Body of pancreas (tissue), 4 donors: Measurements from ENCODE around the gene SHH. TPM values are rescaled to one million over a fixed set of nuclear protein-coding genes. Genes with fewer than 3 reads are reported as not detected.

Source experiments
- ATAC-seq: fragments of 150-250 bp; one replicate; pipeline ENCODE4 v1.9.1; 2016
- DNase-seq, 4 donors: peaks; one replicate each; pipeline ENCODE4 v3.0.0-alpha.2; 2019
- H3K27ac ChIP-seq, 4 donors: fragments of 200-600 bp; sonication (generic); 1 replicate in 3 of 4; 2 replicates in 1 of 4; pipeline versions ENCODE4 v1.5.1 to v1.6.1; 2016 to 2019; ENCODE audit warnings: mild to moderate bottlenecking in 1 of 4, mixed read lengths in 1 of 4, moderate library complexity in 1 of 4
- H3K27me3 ChIP-seq, 2 donors: fragments of 200-600 bp; sonication (generic); one replicate each; pipeline ENCODE4 v1.6.0; 2016; ENCODE audit warnings: mild to moderate bottlenecking in 1 of 2
- H3K36me3 ChIP-seq, 2 donors: fragments of 200-600 bp; sonication (generic); replicated peaks in 1 of 2; 2 replicates each; pipeline ENCODE4 v1.5.1; 2016; ENCODE audit warnings: low read depth in 2 of 2; ENCODE audit not compliant: insufficient read depth in 1 of 2
- H3K4me1 ChIP-seq: fragments of 200-600 bp; sonication (generic); one replicate; pipeline ENCODE4 v1.6.0; 2016
- H3K4me3 ChIP-seq, 2 donors: fragments of 200-600 bp; sonication (generic); 1 replicate in 1 of 2; 2 replicates in 1 of 2; pipeline ENCODE4 v1.5.1; 2016 to 2019
- H3K9me3 ChIP-seq, 3 donors: fragments of 200-600 bp; sonication (generic); 1 replicate in 2 of 3; 2 replicates in 1 of 3; pipeline ENCODE4 v1.5.1; 2016
- POLR2A ChIP-seq, 3 donors: fragments of 450-650 bp; IDR thresholded peaks; one replicate each; pipeline ENCODE4 v1.6.1; 2016; ENCODE audit warnings: antibody characterized with exemption in 3 of 3, mild to moderate bottlenecking in 2 of 3
- WGBS, 2 donors: methylation state at CpG; one replicate each; pipeline ENCODE4 v1.1.5; 2017; 5-methylcytosine and 5-hydroxymethylcytosine counted together
- intact Hi-C: fragments of 100-400 bp; cut with DNase I; formaldehyde crosslinking; loops from one replicate; pipeline ENCODE4 v1.15.1; 2023
- total RNA-seq, 2 donors: library from RNA; depleted of rRNA; stranded (reverse); fragments of >200 nt; gene quantifications; one replicate each; pipeline ENCODE4 v1.1.0, GENCODE V29; 2016
- TF ChIP-seq, protein P1 (sequence below), 7 experiments: fragments of 450-650 bp in 4 of 7; fragments of 200-600 bp in 3 of 7; sonication (generic) in 3 of 7; IDR thresholded peaks; one replicate each; pipeline ENCODE4 v1.5.1; 2016 to 2019; ENCODE audit warnings: antibody characterized with exemption in 7 of 7

SHH gene
- total RNA-seq, 2 donors from 2014 or later = 0.33 to 0.78 TPM

DNA sequence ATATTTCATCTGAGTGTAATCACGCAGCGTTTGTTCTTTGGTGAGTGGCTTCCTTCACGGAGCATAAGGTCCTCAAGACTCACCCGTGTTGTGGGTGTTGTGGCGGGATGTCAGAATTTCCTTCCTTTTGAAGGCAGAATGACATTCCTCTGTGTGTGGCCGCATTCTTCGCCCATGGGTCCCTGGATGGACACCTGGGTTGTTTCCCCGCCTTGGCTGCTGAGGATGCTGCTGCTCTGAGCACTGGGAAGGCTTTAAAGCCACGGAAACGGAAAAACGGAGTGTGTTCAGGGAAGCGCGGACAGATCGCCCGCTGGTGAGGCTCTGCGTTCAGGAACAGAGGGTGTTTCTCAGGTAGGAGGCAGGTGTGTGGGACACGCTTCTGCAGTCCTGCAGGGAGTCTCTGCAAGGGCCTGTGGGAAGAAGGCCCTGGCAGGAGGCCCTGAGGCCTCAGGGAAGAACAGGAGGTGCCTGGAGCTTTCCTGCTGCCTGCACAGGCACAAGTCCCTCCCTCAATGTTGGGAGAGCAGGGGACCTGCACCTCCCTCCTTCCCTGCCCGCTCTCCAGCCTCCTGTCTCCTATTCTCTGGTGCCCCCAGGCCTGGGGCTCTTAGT lies 35.7 kb upstream of the SHH start:
- ATAC-seq (no peak), DNase-seq (no peak)
- H3K36me3 ChIP-seq = no peaks in the 10 kb centered on the region
- no peak overlapping the region for H3K4me3 ChIP-seq
- intact Hi-C loops = no loop called here
- H3K27me3 ChIP-seq = peaks cover 0 to 4% of the 10 kb centered on the region in 2 donors
- 64% methylated on average over 18 of the region's 18 CpGs for WGBS, 2 donors
- peaks cover 11% of the 10 kb centered on the region for H3K4me1 ChIP-seq
- TF ChIP-seq, protein P1, sequence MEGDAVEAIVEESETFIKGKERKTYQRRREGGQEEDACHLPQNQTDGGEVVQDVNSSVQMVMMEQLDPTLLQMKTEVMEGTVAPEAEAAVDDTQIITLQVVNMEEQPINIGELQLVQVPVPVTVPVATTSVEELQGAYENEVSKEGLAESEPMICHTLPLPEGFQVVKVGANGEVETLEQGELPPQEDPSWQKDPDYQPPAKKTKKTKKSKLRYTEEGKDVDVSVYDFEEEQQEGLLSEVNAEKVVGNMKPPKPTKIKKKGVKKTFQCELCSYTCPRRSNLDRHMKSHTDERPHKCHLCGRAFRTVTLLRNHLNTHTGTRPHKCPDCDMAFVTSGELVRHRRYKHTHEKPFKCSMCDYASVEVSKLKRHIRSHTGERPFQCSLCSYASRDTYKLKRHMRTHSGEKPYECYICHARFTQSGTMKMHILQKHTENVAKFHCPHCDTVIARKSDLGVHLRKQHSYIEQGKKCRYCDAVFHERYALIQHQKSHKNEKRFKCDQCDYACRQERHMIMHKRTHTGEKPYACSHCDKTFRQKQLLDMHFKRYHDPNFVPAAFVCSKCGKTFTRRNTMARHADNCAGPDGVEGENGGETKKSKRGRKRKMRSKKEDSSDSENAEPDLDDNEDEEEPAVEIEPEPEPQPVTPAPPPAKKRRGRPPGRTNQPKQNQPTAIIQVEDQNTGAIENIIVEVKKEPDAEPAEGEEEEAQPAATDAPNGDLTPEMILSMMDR (IDR thresholded peaks at IDR 0.05) = no peak
- no peak for TF ChIP-seq POLR2A (IDR thresholded peaks at IDR 0.05)
- no peaks in the 10 kb centered on the region for H3K9me3 ChIP-seq
- H3K27ac ChIP-seq = no peak overlapping the region

- intact Hi-C loops = no loop called here
- H3K9me3 ChIP-seq = no peaks in the 10 kb centered on the region
- H3K36me3 ChIP-seq = no peaks in the 10 kb centered on the region
- H3K27me3 ChIP-seq = peaks cover 0 to 4% of the 10 kb centered on the region in 2 donors
- 61 to 63% methylated on average over 15 of the region's 15 CpGs for WGBS, 2 donors
- no peak for ATAC-seq
- no peak overlapping the region for H3K4me3 ChIP-seq
- peaks cover 11% of the 10 kb centered on the region for H3K4me1 ChIP-seq
- TF ChIP-seq, protein P1 (IDR thresholded peaks at IDR 0.05) = no peak
- TF ChIP-seq POLR2A (IDR thresholded peaks at IDR 0.05) = no peak
- no peak for DNase-seq
- no peak overlapping the region for H3K27ac ChIP-seq
Observed at GRCh38 chr7:155846936-155847335, 34.7 kb upstream of the SHH start.

DNA sequence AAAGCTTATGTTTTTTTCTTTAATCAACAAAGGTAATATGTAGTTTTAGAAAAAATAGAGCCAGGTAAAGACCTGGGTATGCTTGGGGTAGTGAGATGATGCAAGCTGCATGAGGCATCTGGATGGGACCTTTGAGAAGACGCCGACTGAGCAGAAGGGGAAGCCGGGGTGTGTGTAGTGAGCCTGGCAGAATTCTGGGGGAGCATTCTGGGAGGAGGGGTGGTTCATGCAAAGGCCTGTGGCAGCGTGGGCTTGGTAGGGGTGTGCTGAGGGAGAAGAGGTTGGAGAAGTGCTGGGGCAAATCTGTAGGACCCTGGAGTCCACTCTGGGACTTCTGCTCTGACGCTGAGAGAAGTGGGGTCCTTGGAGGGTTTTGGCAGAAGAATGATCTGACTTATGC lies 33.9 kb upstream of the SHH start:
- H3K27me3 ChIP-seq = peaks cover 0 to 4% of the 10 kb centered on the region in 2 donors
- 71% methylated on average over 5 of the region's 5 CpGs for WGBS, 2 donors
- H3K4me1 ChIP-seq = peaks cover 11% of the 10 kb centered on the region
- no peak for DNase-seq
- H3K9me3 ChIP-seq = no peaks in the 10 kb centered on the region
- intact Hi-C loops = no loop called here
- no peaks in the 10 kb centered on the region for H3K36me3 ChIP-seq
- H3K27ac ChIP-seq = no peak overlapping the region
- H3K4me3 ChIP-seq = no peak overlapping the region
- ATAC-seq = no peak
- TF ChIP-seq, protein P1 (IDR thresholded peaks at IDR 0.05) = no peak
- TF ChIP-seq POLR2A (IDR thresholded peaks at IDR 0.05) = no peak

GRCh38 chr7:155845226-155845625 lies 33.0 kb upstream of the SHH start:
- WGBS, 2 donors = 80 to 83% methylated on average over 12 to 14 of the region's 14 CpGs

More at GRCh38 chr7:155845226-155845625, 33.0 kb upstream of the SHH start:
- Histone ChIP-seq H3K4me1 (peaks cover 11% of the 10 kb centered on the region), H3K4me3 (no peak overlapping the region), H3K9me3 (no peaks in the 10 kb centered on the region), H3K27me3 (no peaks in the 10 kb centered on the region), H3K27ac (no peak overlapping the region), H3K36me3 (no peaks in the 10 kb centered on the region)
- ATAC-seq = no peak
- TF ChIP-seq, protein P1 (IDR thresholded peaks at IDR 0.05) = no peak
- TF ChIP-seq POLR2A (IDR thresholded peaks at IDR 0.05) = no peak
- intact Hi-C loops = no loop called here
- DNase-seq = no peak
